NB4 (cell line): Measurements from ENCODE around the gene PLOD2.

Experiments
- POLR2A ChIP-seq: IDR thresholded peaks from 2 replicates; pipeline ENCODE4 v1.6.1; 2011; ENCODE audit warnings: mild to moderate bottlenecking; ENCODE audit not compliant: insufficient read length; ENCODE audit errors: extremely low read depth
- TF ChIP-seq, protein P1 (sequence below): IDR thresholded peaks from one replicate; pipeline ENCODE4 v1.5.1; 2012; ENCODE audit warnings: low read depth, low read length

DNA sequence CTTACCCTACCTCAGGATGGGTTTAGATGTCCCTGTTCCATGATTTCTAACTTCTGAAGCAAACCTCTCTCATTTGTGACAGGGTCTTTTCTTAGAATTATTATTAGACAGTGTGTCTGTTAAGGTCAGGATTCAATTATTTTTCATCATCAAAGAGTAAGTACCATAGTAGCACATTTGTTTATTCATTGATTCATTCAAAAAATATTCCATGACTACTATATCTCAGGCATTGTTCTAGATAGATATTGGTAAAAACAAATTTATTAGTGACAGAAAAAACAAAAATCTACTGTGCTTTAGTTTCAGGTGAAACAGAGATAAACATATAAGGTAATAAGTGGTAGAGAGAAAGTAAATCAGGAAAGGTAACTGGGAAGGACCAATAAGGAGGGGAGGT, 3.5 kb upstream of the PLOD2 start:
- TF ChIP-seq POLR2A, result no peak
- TF ChIP-seq, protein P1, sequence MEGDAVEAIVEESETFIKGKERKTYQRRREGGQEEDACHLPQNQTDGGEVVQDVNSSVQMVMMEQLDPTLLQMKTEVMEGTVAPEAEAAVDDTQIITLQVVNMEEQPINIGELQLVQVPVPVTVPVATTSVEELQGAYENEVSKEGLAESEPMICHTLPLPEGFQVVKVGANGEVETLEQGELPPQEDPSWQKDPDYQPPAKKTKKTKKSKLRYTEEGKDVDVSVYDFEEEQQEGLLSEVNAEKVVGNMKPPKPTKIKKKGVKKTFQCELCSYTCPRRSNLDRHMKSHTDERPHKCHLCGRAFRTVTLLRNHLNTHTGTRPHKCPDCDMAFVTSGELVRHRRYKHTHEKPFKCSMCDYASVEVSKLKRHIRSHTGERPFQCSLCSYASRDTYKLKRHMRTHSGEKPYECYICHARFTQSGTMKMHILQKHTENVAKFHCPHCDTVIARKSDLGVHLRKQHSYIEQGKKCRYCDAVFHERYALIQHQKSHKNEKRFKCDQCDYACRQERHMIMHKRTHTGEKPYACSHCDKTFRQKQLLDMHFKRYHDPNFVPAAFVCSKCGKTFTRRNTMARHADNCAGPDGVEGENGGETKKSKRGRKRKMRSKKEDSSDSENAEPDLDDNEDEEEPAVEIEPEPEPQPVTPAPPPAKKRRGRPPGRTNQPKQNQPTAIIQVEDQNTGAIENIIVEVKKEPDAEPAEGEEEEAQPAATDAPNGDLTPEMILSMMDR, result no peak
